GM06990 (cell line): ENCODE results near the gene ASGR2.

Experiments
- DNase-seq: peaks from one replicate; pipeline ENCODE4 v3.0.0-alpha.2; 2011; ENCODE audit not compliant: insufficient read length; ENCODE audit errors: extremely low read depth
- H3K27me3 ChIP-seq: replicated peaks from 2 replicates; pipeline ENCODE4 v1.6.0; 2011; ENCODE audit warnings: low read length; ENCODE audit not compliant: control insufficient read depth, insufficient read depth
- H3K36me3 ChIP-seq: 2 replicates; pipeline ENCODE4 v1.5.1; 2011; ENCODE audit warnings: low read length; ENCODE audit not compliant: control insufficient read depth, insufficient read depth
- H3K4me3 ChIP-seq: replicated peaks from 2 replicates; pipeline ENCODE4 v1.5.1; 2011; ENCODE audit warnings: low read depth, mild to moderate bottlenecking, control low read depth, low read length
- TF ChIP-seq, protein P1 (sequence below): IDR thresholded peaks from 2 replicates; pipeline ENCODE4 v1.5.1; 2011; ENCODE audit warnings: low read length, control low read depth, mild to moderate bottlenecking, inconsistent platforms; ENCODE audit not compliant: insufficient read depth, poor library complexity, severe bottlenecking

ASGR2 gene

DNA sequence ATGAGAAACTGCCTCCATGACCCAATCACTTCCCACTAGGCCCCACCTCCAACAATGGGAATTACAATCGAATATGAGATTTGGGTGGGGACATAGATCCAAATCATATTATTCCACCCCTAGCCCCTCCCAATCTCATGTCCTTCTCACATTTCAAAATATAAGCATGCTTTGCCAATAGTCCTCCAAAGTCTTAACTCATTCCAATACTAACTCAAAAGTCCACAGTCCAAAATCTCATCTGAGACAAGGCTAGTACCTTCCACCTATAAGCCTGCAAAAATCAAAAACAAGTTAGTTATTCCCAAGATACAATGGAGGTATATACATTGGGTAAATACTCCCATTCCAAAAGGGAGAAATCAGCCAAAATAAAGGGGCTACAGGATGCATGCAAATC, 47.4 kb downstream of the ASGR2 start:
- Histone ChIP-seq H3K27me3 (no peaks in the 10 kb centered on the region; the same call in 1 of the 2 replicates), H3K36me3 (no peaks in the 10 kb centered on the region), H3K4me3 (no peak overlapping the region)
- TF ChIP-seq, protein P1, sequence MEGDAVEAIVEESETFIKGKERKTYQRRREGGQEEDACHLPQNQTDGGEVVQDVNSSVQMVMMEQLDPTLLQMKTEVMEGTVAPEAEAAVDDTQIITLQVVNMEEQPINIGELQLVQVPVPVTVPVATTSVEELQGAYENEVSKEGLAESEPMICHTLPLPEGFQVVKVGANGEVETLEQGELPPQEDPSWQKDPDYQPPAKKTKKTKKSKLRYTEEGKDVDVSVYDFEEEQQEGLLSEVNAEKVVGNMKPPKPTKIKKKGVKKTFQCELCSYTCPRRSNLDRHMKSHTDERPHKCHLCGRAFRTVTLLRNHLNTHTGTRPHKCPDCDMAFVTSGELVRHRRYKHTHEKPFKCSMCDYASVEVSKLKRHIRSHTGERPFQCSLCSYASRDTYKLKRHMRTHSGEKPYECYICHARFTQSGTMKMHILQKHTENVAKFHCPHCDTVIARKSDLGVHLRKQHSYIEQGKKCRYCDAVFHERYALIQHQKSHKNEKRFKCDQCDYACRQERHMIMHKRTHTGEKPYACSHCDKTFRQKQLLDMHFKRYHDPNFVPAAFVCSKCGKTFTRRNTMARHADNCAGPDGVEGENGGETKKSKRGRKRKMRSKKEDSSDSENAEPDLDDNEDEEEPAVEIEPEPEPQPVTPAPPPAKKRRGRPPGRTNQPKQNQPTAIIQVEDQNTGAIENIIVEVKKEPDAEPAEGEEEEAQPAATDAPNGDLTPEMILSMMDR = no peak
- no peak for DNase-seq

DNA sequence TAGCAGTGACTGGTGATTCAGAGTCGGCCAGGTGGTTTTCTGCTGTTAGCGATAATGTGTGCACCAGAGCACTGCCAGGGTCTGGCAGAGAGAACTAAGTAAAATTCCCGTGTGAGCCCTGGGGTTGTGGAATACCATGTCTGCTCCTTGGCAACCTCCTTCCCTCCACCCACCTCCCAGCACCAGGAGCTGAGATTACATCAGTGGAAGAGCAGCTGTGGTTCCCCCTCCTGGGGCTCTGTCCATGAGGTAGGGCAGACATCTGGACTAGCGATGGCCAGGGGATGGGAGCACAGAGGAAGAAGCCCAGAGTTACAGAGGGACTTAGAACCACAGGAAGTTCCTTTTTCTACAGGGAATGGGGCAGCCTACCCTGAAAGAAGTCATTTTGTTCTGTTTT, 50.4 kb downstream of the ASGR2 start:
- no peak for DNase-seq
- H3K27me3 ChIP-seq = no peaks in the 10 kb centered on the region
- TF ChIP-seq, protein P1 = no peak
- no peaks in the 10 kb centered on the region for H3K36me3 ChIP-seq
- no peak overlapping the region for H3K4me3 ChIP-seq

DNA sequence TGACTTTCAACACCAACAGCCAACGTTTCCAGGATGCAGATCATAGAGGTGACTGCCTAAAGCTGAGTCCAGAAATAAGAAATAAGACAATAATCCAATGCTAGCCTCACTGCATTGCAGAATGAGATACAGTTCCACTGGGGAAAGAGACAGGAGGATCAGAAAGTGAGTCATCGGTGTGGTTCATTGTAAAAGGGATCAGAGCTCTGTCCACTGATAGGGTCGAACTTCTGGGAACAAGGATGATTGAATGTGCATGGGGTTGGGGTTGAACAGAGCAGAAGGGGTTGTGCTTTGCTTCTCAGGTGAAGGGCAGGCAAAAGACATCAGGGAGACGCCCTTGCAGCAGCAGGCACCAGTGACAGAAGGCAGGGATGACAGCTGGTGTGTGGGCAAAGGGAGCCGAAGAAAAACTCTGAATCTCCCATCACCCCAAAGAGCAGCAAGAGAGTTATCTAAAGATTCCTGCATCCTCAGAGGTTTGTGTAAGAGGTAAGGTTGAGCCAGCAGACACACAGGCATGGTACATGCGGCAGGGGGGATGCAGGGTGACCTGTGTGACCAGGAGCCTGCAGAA, 51.0 kb downstream of the ASGR2 start:
- TF ChIP-seq, protein P1 = no peak
- Histone ChIP-seq H3K27me3 (no peaks in the 10 kb centered on the region; the same call in 1 of the 2 replicates), H3K4me3 (no peak overlapping the region), H3K36me3 (no peaks in the 10 kb centered on the region)
- DNase-seq = no peak

DNA sequence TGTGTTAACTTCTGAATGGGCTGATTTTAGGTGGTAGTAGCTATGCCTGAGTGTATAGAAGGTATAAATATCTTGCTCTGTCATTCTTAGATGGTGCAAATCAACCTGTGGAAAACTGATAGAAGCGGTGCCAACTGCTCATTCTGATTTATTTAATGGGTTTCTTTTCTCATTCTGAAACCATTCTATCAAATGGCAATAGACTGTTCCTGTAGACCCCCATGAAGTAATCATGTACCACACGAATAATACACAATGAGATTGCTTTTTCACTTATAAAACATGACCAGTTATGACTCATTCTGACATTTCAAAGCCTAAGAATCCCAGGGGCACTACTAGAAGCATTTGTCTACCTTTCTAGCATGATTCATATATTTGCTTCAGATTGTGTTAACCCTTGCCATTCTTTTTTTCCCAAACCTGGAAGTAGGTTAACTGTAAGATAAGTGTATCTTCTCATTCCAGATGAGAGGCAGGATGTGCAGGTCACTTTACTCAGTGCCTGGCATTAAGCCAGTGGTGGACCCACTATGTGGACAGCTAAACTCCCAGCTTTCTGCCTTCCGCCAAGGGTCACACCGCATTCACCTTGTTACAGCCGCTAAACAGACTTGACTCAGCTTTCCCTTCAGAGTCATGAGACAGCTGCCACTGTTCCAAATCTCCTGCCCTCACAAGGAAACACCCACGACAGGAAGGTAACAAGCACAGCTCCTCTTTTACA, 54.3 kb downstream of the ASGR2 start:
- TF ChIP-seq, protein P1 = no peak

DNA sequence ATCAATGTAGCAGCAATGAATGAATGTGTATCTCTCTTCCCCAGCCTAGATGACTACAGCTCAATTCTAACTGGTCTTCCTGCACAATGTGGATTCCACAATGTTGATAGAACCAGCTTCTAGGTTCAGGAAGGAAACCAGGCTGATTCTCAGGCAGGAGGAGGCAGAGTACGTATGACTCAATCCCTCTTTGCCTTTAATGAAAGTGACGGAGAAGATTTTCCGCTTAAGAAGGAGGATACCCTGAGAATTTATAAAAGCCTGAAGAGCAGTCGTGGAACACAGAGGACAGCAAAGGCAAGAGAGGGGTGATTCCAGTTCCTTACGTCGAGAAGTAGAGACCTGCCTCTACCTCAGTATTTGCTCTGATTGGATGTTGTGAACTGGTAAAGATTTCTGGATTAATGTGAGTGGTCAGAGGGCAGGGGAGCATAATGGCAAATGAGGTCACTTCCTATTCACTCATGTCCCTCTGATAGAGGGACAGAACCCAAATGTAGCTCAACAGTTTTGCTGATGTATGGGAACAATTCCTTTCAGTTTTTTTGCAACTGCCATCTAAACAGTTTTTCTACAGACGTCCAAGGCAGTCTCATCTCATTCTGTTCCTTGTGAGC, 55.7 kb downstream of the ASGR2 start:
- no peaks in the 10 kb centered on the region; the same call in 1 of the 2 replicates for H3K27me3 ChIP-seq
- no peak overlapping the region for H3K4me3 ChIP-seq
- TF ChIP-seq, protein P1 = no peak
- no peaks in the 10 kb centered on the region for H3K36me3 ChIP-seq
- no peak for DNase-seq

More for the DNA sequence above, 54.3 kb downstream of the ASGR2 start:
- no peak overlapping the region for H3K4me3 ChIP-seq
- no peak for DNase-seq
- no peaks in the 10 kb centered on the region; the same call in 1 of the 2 replicates for H3K27me3 ChIP-seq
- no peaks in the 10 kb centered on the region for H3K36me3 ChIP-seq
